A673 (cell line): ENCODE results near the gene WLS. TPM values are rescaled to one million over a fixed set of nuclear protein-coding genes. Genes with fewer than 3 reads are reported as not detected.

Source experiments
- BruUV-seq: library from RNA; stranded (reverse); fragments of 400-500 nt; replicated peaks from 2 replicates; lab custom pipeline; 2021; lab: Mats Ljungman, UMichigan
- CTCF ChIA-PET: fragments of 300-600 bp; sonication (Branson Sonifier 250); formaldehyde crosslinking; loops from one replicate; lab custom pipeline; 2022; ENCODE audit warnings: antibody characterized with exemption; lab: Charles Lee
- POLR2A ChIA-PET: fragments of 300-600 bp; sonication (Branson Sonifier 250); formaldehyde crosslinking; loops from one replicate; lab custom pipeline; 2022; ENCODE audit warnings: antibody characterized with exemption; ENCODE audit not compliant: low non-redundant PET; lab: Charles Lee
- DNase-seq: peaks from one replicate; pipeline ENCODE4 v3.0.0-alpha.2; 2015; ENCODE audit warnings: low spot score
- H3K27ac ChIP-seq: fragments of 200-600 bp; sonication (generic); 2 replicates; pipeline ENCODE4 v1.5.1; 2016; ENCODE audit warnings: mixed run types, low read depth, mild to moderate bottlenecking, mixed read lengths, antibody characterized with exemption, low read length; ENCODE audit not compliant: poor library complexity, severe bottlenecking
- H3K27me3 ChIP-seq: fragments of 200-600 bp; sonication (generic); replicated peaks from 2 replicates; pipeline ENCODE4 v1.6.1; 2017; ENCODE audit warnings: mixed run types, low read depth, mild to moderate bottlenecking, mixed read lengths, antibody characterized with exemption, low read length; ENCODE audit not compliant: insufficient read depth, poor library complexity
- H3K36me3 ChIP-seq: fragments of 200-600 bp; sonication (generic); 2 replicates; pipeline ENCODE4 v1.6.1; 2016; ENCODE audit warnings: mixed run types, mild to moderate bottlenecking, mixed read lengths, antibody characterized with exemption, low read length; ENCODE audit not compliant: insufficient read depth, poor library complexity, severe bottlenecking
- H3K4me1 ChIP-seq: fragments of 200-600 bp; sonication (generic); 2 replicates; pipeline ENCODE4 v1.6.1; 2017; ENCODE audit warnings: mixed run types, mild to moderate bottlenecking, mixed read lengths, antibody characterized with exemption, low read length; ENCODE audit not compliant: insufficient read depth, poor library complexity, severe bottlenecking
- H3K4me3 ChIP-seq: fragments of 200-600 bp; sonication (generic); 2 replicates; pipeline ENCODE4 v1.5.1; 2016; ENCODE audit warnings: low read depth, mixed run types, mild to moderate bottlenecking, mixed read lengths, low read length; ENCODE audit not compliant: poor library complexity, severe bottlenecking
- H3K9me3 ChIP-seq: fragments of 200-600 bp; sonication (generic); 2 replicates; pipeline ENCODE4 v1.6.1; 2016; ENCODE audit warnings: mixed run types, low read depth, mild to moderate bottlenecking, mixed read lengths, antibody characterized with exemption, low read length; ENCODE audit not compliant: poor library complexity, severe bottlenecking
- EZH2 ChIP-seq: fragments of 200-600 bp; sonication (generic); IDR thresholded peaks from 2 replicates; pipeline ENCODE4 v1.6.1; 2017; ENCODE audit warnings: borderline replicate concordance, low read depth, mild to moderate bottlenecking, mixed read lengths, antibody characterized with exemption, low read length; ENCODE audit not compliant: poor library complexity, severe bottlenecking
- intact Hi-C: fragments of 100-400 bp; cut with micrococcal nuclease; formaldehyde crosslinking; loops from one replicate; pipeline ENCODE4 v1.10.0; 2022; ENCODE audit not compliant: unreplicated experiment
- total RNA-seq: library from RNA; stranded (reverse); gene quantifications from 2 replicates; pipeline ENCODE4 v1.2.3, GENCODE V29; 2021
- TF ChIP-seq, protein P1 (sequence below): fragments of 300-800, 200-600 bp; sonication (generic); conservative IDR thresholded peaks from 2 replicates; pipeline ENCODE4 v1.5.1; 2017; ENCODE audit warnings: low read depth, mild to moderate bottlenecking, antibody characterized with exemption, low read length, moderate library complexity, mixed read lengths

The WLS gene
- total RNA-seq, 1 experiment from 2014 or later: 144 TPM

DNA sequence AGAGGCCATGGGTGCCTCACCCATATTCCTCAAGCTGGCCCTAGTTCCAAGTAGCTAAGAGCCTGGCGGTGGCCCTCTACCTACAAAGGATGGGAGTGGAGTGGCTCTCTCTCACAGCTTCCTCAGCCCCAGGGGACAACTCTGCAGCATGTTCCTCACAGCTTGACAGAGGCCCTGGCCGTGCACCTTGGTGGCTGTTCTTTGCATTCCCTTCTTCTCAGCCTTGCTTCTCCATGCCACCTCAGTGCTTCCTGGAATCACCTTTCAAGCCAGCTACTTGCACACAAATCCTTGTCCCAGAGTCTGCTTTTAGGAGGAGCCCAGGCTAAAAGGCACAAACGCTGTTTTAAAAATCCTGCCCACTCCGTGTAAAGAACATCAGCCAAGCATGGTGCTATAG is 112.9 kb downstream of the WLS start:
- ChIA-PET CTCF (interaction anchor here (0.8 to 1.8 kb wide), 3 partner anchors 113 to 224 kb away, joined by 3 to 5 read pairs (median 5); partner anchors contain the start of gene WLS), POLR2A (no interaction called here)
- H3K9me3 ChIP-seq: no peaks in the 10 kb centered on the region
- DNase-seq: no peak
- no peak overlapping the region for H3K4me3 ChIP-seq
- H3K27me3 ChIP-seq: no peaks in the 10 kb centered on the region
- H3K36me3 ChIP-seq: no peaks in the 10 kb centered on the region
- no peak overlapping the region for H3K27ac ChIP-seq
- no peak for TF ChIP-seq EZH2
- TF ChIP-seq, protein P1, sequence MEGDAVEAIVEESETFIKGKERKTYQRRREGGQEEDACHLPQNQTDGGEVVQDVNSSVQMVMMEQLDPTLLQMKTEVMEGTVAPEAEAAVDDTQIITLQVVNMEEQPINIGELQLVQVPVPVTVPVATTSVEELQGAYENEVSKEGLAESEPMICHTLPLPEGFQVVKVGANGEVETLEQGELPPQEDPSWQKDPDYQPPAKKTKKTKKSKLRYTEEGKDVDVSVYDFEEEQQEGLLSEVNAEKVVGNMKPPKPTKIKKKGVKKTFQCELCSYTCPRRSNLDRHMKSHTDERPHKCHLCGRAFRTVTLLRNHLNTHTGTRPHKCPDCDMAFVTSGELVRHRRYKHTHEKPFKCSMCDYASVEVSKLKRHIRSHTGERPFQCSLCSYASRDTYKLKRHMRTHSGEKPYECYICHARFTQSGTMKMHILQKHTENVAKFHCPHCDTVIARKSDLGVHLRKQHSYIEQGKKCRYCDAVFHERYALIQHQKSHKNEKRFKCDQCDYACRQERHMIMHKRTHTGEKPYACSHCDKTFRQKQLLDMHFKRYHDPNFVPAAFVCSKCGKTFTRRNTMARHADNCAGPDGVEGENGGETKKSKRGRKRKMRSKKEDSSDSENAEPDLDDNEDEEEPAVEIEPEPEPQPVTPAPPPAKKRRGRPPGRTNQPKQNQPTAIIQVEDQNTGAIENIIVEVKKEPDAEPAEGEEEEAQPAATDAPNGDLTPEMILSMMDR: no peak
- H3K4me1 ChIP-seq: peaks cover 3% of the 10 kb centered on the region
- BruUV-seq: no TSS peak
- intact Hi-C loops: loop anchor here (10.0 kb wide), 1 partner anchor 1615 kb away; no protein-coding TSS in a partner anchor

DNA sequence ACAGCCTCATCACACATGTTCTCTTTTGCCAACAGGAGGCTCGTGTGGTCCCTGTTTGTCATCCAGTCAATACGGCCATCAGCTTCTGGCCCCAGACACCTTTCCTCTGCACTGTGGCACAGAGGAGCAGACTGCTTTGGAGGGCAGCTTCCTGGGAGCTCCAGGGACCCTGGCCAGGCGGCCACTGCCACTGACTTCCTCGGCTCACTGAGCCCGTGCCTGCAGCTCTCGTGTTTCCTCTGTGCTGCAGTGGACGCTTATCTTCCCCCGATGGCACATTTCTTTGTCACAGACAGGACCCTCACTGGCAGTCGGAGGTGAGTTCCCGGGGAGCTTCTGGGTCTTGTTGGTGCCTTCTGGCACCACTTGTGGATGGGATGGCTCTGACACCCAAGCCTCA is 114.9 kb downstream of the WLS start:
- no peak for DNase-seq
- no peak overlapping the region for H3K4me3 ChIP-seq
- no peaks in the 10 kb centered on the region for H3K9me3 ChIP-seq
- no peak for TF ChIP-seq EZH2
- TF ChIP-seq, protein P1: no peak
- no TSS peak for BruUV-seq
- H3K27me3 ChIP-seq: no peaks in the 10 kb centered on the region
- intact Hi-C loops: loop anchor here (2.0 to 10.0 kb wide), 2 partner anchors 325 to 1617 kb away; no protein-coding TSS in a partner anchor
- ChIA-PET POLR2A (no interaction called here), CTCF (interaction anchor here (0.7 to 2.0 kb wide), 3 partner anchors 225 to 346 kb away, joined by 3 to 9 read pairs (median 3); no protein-coding TSS in a partner anchor)
- no peaks in the 10 kb centered on the region for H3K36me3 ChIP-seq
- H3K27ac ChIP-seq: no peak overlapping the region
- peaks cover 3% of the 10 kb centered on the region for H3K4me1 ChIP-seq

DNA sequence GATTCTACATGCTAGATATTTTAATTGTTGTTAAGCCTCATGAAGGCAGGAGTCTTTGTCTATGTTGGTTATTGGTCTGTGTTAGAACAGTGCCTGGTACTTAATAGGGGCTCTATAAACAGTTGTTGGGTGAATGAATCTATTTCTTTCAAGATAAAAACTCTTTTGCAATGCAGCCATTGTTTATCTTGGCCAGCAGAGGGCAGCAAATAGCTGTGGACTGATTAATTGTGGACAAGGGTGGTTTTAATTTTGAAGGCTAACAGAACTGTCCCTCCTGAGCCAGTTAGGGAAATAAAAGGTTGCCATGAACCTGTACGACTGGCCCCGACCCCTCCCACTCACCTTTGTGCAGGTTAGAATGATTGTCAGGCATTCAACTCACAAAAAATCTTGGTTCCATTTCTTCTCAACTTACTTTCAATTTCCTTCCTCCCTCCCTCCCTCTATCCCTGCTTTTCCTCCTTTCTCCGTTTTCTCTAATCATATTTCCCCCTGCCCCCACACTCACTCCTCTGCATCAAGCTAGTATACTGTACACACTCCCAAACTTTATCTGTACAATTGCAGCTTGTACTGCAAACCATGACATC is 115.6 kb downstream of the WLS start:
- H3K36me3 ChIP-seq: no peaks in the 10 kb centered on the region
- BruUV-seq: no TSS peak
- no peak overlapping the region for H3K27ac ChIP-seq
- TF ChIP-seq EZH2: no peak
- TF ChIP-seq, protein P1: peak; percentile 88
- DNase-seq: peak; percentile 72
- ChIA-PET POLR2A (no interaction called here), CTCF (interaction anchor here (0.8 to 2.0 kb wide), 4 partner anchors 226 to 345 kb away, joined by 3 to 9 read pairs (median 4); no protein-coding TSS in a partner anchor)
- no peaks in the 10 kb centered on the region for H3K27me3 ChIP-seq
- no peaks in the 10 kb centered on the region for H3K9me3 ChIP-seq
- no peak overlapping the region for H3K4me3 ChIP-seq
- intact Hi-C loops: loop anchor here (1.0 to 10.0 kb wide), 3 partner anchors 226 to 1618 kb away; no protein-coding TSS in a partner anchor
- H3K4me1 ChIP-seq: peaks cover 3% of the 10 kb centered on the region
